Epidermal melanocyte (primary cell): ENCODE data around the gene GNAQ.
"Not testable (repeated sequence)": the region's sequence is repeated elsewhere in the genome, so short reads cannot be mapped to it uniquely, and the experiment has no call there.

Source experiments
- DNase-seq: peaks from one replicate; pipeline ENCODE4 v3.0.0; 2011; ENCODE audit warnings: low spot score; ENCODE audit not compliant: insufficient read length

Gene GNAQ

DNA sequence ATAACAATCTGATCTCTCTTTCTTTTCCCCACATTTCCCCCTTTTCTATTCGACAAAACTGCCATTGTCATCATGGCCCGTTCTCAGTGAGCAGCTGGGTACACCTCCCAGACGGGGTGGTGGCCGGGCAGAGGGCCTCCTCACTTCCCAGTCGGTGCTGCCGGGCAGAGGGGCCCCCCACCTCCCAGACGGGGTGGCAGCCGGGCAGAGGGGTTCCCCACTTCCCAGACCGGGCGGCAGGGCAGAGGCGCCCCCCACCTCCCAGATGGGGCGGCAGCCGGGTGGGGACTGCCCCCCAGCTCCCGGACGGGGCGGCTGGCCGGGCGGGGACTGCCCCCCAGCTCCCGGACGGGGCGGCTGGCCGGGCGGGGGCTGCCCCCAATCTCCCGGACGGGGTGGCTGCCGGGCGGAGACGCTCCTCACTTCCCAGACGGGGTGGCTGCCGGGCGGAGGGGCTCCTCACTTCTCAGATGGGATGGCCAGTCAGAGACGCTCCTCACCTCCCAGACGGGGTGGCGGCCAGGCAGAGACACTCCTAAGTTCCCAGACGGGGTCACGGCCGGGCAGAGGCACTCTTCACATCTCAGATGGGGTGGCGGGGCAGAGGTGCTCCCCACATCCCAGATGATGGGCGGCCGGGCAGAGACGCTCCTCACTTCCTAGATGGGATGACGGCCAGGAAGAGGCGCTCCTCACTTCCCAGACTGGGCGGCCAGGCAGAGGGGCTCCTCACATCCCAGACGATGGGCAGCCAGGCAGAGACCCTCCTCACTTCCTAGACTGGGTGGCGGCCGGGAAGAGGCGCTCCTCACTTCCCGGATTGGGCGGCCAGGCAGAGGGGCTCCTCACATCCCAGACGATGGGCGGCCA, 328.9 kb downstream of the GNAQ start:
- DNase-seq: not testable (repeated sequence)

GRCh38 chr9:77697238-77697984, 334.2 kb downstream of the GNAQ start:
- no peak for DNase-seq

- DNase-seq: not testable (repeated sequence)
Observed at GRCh38 chr9:77690723-77691122, 340.9 kb downstream of the GNAQ start.

DNA sequence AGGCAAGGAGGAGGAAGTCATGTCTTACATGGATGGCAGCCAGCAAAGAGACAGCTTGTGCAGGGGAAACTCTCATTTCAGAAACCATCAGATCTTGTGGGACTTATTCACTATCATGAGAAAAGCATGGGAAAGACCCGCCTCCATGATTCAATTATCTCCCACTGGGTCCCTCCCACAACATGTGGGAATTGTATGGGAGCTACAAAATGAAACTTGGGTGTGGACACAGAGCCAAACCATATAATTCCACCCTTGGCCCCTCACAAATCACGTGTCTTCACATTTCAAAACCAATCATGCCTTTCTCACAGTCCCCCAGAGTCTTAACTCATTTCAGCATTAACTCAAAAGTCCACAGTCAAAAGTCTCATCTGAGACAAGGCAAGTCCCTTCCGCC, 341.5 kb downstream of the GNAQ start:
- not testable (repeated sequence) for DNase-seq

- DNase-seq: not testable (repeated sequence)
Observed at GRCh38 chr9:77687737-77688136, 343.9 kb downstream of the GNAQ start.

DNA sequence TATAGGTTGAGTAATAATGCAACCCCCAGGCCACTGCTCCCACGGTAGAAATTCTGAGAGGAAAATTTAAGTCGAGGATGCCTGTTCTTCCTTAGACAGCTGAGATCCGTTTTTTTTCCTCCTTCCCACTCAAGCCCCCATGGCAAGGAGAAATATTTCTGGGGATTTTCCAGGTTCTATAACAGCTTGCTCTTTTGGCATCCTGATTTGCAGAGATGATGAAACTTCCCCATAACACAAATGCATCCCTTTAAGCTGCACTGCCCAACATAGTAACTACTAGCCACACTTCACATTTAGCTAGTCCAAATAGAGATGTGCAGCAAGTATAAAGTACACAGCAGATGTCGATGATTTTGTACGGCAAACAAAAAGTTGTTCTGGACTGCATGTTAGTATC, 351.0 kb downstream of the GNAQ start:
- DNase-seq: no peak

GRCh38 chr9:77679661-77680368, 351.8 kb downstream of the GNAQ start:
- no peak for DNase-seq

GRCh38 chr9:77679088-77679487, 352.5 kb downstream of the GNAQ start:
- DNase-seq: no peak

GRCh38 chr9:77677957-77678535, 353.6 kb downstream of the GNAQ start:
- no peak for DNase-seq

DNA sequence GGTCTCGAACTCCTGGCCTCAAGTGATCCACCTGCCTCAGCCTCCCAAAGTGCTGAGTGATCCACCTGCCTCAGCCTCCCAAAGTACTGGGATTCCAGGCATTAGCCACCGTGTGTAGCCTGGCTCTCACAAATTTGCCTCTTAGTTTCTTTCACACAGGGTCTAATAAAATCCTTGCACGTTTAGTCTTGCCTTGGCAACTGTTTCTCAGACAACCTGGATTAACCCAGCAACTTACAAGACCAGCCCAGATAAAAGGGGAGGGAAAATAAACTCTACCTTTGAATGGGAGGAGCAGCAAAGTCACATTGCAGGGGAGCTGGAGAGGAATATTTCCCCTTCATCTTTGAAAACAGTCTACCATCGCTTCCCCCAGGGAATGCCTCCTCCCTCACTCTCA, 354.2 kb downstream of the GNAQ start:
- DNase-seq: no peak

DNA sequence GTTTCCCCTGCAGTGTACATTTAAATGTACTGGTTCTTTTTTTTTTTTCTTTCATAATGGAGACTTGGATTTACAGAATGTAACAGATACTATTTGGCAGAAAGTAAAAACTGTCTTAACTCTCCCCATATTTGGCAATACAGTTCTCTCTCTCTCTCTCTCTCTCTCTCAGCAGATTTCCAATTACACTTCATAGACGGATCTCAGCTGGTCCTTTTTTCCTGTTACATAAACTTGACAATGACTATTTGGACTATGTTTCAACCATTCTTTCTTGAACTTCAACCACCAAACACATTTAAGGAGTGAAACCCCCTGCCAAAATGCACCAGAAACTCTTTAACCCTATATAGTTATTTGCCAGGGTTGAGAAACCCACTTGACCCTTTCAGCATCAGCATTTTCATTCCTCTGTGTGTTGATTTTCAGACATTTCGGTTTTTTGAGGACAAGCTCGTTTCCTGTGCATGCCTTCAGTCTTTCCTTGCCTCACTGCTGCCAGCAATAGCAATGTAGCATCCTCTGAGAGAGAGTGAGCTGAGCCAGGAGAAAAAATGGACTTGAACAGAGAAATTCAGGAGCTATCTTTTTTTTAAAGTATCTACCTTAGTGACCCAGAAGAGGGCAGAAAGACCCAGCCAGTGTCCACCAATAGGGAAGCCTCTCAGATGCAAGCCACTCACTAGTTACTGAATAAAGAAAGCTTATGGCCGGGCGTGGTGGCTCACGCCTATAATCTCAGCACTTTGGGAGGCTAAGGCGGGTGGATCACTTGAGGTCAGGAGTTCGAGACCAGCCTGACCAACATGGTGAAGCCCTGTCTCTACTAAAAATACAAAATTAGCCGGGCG, 357.4 kb downstream of the GNAQ start:
- no peak for DNase-seq

- no peak for DNase-seq
Observed at GRCh38 chr9:77672183-77672582, 359.4 kb downstream of the GNAQ start.

- DNase-seq: no peak
Observed at GRCh38 chr9:77667151-77667550, 364.5 kb downstream of the GNAQ start.
